Stromal cell of bone marrow (primary cell): ENCODE measurements around the gene TOX2.

Source experiments
- DNase-seq: peaks from one replicate; pipeline ENCODE4 v3.0.0-alpha.2; 2012; ENCODE audit warnings: low read depth

The TOX2 gene, protein sequence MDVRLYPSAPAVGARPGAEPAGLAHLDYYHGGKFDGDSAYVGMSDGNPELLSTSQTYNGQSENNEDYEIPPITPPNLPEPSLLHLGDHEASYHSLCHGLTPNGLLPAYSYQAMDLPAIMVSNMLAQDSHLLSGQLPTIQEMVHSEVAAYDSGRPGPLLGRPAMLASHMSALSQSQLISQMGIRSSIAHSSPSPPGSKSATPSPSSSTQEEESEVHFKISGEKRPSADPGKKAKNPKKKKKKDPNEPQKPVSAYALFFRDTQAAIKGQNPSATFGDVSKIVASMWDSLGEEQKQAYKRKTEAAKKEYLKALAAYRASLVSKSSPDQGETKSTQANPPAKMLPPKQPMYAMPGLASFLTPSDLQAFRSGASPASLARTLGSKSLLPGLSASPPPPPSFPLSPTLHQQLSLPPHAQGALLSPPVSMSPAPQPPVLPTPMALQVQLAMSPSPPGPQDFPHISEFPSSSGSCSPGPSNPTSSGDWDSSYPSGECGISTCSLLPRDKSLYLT

DNA sequence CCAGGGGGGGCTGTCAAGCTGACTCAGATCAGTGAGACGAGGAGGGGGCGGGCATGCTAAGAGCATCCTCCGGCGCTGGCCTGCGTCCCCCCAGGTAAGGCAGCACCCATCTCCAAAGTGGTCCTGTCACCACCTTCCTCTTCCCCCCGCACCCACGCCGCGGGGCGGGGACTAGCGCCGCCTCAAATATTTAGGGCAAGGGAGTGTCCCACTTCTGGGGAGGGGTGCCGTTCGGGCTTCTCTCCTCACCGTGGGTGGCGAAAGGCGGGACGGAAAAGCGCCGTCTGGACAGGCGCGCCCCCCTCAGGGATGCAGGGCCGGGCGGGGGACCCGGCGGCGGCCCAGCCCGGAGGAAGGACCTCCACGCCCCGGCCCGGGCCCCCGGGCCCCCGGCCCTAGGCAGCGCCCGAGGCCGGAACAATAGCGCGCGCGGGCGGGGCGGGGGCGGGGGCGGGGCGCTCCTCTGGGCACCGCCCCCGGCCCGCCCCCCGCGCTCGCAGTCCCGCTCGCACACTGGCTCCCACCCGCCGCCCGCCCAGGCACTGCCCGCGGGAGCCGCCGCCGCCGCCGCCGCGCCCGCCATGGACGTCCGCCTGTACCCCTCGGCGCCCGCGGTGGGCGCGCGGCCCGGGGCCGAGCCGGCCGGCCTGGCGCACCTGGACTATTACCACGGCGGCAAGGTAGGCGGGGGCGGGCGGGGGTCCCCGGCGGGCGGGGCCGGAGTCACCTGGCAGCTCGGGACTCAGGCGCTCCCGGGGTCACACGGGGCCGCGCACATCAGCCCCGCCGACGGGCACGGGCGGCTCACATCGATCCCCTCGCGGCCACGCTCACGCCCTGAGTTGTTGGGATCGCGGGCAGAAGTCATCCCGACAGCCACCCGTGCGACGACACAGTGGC is at the start of gene TOX2:
TSS of gene TOX2 (plus strand) at position 542 of the 900 bp plus-strand sequence. CDS start at position 582, 40 bp downstream.
- DNase-seq, result no peak

DNA sequence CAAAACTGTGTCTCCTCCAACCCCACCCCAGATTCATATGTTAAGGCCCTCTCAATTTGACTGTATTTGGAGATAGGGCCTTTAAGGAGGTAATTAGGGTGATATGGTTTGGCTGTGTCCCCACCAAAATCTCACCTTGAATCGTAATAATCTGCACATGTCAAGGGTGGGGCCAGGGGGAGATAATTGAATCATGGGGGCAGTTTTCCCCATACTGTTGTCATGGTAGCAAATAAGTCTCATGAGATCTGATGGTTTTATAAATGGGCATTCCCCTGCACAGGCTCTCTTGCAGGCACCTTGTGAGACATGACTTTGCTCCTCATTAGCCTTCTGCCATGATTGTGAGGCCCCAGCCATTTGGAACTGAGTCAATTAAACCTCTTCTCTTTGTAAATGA is 46.6 kb upstream of the TOX2 start:
- DNase-seq, result no peak

DNA sequence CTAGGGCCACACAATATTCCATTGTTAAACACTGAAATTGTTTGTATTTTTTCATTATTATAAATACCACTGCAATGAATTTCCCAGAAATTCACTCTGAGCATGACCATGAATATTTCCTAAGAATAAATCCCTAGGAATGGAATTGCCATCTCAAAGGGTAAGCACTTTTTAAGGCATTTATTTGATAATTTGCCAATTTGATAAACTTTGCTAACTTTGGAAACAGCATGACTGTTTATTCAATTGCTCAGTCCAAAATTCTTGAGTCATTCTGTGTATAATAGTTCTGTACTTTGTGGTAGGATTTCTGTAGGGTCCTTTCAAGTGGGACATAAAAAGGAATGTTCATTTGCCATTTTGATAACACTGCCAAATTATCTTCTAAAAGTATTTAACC is 44.2 kb upstream of the TOX2 start:
- DNase-seq, result no peak

DNA sequence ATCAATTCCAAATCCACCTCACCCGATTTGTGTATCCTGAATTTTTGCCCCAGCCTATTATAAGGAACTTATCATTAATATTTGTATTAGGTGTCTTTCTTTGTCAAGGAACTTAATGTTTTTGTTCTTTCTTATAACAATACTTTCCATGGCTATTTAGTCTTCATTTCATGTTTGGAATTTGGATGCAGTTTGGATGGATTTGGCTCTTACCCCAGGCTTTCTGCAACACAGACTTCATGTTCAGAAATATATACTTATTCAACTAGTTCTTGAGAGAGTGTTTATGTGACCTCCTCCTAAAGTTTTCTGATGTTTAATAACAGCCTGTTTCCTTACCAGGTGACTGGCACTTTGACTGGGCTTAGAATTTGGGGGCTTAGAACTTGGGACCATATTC is 35.9 kb upstream of the TOX2 start:
- no peak for DNase-seq

DNA sequence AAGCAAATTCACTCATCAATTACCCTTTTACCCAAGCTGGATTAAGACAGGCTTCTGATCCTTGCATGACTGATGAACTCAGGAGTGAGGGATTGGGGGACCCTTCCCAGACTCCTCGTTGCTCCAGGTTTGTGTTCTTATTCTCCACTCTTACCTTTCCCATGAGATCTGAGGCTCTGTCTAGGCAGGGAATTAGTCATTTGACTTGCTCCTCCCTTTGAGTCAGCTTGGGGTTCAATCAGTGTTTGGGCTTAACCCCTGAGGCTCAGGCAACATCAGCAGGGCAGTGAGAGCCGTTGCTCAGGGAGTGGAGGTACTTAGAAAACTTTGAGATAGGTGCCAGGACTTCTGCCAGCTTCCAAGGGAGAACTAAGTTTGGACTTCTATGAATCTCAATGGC is 20.7 kb upstream of the TOX2 start:
- no peak for DNase-seq

DNA sequence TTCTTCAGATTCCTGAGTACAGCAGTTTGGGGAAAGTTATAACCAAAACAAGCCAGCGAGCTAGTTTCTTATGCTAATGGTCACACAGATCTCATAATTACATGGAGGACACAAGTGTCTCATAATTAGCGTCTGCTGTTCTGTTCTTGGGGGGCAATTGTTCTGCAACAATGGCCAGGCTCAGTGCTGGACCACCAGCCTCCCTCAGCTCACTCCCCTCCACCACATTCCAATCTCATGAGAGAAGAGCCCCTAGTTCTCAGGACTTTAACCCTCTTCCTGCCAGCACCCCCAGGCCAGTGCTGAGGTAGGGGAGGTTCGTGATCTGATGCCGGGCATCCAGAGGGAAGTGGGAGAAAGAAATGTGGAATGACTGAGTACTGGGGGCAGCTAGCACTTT is 20.2 kb upstream of the TOX2 start:
- DNase-seq, result no peak

DNA sequence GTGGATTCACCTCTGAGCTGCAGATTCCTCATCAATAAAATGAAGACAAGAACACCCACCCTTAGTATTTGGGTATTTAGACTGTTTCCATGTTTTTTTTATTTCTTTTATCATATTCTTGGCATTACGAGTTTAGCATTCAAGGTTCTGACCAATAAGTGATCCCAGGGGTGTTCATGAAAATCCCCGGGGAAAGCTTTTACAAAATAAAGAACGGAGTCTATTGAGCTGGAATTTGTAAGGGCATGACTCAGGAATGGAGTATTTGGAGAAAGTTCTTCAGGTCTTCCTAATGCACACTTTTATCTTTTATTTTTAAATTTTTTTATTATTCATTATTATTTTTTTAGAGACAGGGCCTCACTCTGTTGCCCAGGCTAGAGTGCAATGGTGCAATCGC is 19.4 kb upstream of the TOX2 start:
- peak; percentile 20 for DNase-seq

DNA sequence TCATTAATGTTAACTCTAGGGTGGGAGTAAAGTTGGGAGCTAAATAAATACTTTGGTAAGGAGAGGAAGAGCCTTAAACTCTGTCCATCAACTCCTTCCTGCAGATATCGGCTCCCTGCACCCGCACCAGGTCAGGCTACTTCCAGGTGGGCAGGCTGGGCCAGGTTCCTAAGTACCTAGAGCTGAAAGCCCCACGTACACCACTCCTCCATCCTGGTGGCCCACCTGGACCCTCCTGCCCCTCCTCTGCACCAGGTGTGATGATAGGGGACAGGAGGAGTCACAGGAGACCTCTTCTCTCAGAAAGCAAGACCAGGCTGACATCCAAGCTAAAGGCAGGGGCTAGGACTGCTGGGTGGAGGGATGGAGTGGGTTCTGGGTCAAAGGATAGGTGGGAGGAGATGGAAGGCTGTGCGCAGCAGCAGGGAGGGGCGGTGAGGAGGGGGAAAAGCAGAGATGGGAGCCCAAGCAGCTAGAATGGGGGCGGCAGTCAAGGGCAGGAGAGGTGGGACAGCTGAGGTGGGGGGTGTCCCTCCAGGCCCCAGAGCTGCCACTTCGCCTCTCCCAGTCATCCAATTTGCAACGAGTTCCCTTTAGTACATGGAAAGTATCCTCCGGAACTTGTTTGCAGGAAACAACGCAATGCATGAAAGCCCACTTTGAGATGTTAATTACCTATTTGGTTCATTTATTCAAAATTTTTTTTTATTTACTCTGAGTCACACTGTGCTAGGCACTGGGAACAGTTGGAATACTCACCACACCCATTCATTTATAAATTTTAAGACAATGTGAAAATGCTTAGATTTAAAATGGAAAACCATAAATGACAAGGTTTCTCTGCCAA is 15.2 kb upstream of the TOX2 start:
- no peak for DNase-seq

DNA sequence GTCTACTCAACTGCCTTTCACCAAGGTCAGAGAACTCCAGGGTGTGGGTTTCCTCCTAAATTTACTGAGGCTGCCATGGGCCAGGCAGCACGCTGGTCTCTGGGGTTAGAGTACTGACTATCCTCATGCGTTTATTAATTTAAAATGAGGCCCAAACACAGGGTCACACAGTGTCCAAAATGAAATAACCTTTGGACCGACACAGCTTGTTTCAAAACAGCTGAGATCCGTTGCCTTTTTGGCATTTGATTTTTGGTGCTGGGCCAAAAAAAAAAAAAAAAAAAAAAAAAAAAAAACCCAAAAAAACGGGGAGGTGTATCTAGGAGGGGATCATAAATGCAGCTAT is 14.6 kb upstream of the TOX2 start:
- DNase-seq, result no peak

DNA sequence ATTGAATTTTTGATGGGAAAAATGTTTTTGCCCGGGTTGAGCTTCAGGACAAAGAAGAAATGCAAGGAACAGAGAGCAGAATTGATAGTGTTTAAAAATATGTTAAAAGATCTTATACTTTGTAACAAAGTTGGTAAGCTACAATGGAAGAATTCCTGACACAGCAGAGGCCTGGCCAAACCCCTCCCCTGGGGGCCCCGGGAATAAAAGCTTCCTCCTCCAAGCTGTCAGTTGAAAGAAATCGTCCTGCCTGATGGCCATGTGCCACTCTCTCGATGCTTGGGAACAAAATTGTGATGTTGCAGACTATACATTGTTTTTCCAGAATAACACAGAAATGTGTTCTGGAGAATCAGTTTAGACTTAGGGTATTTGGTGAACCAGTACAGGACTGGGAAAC is 14.2 kb upstream of the TOX2 start:
- DNase-seq, result no peak

DNA sequence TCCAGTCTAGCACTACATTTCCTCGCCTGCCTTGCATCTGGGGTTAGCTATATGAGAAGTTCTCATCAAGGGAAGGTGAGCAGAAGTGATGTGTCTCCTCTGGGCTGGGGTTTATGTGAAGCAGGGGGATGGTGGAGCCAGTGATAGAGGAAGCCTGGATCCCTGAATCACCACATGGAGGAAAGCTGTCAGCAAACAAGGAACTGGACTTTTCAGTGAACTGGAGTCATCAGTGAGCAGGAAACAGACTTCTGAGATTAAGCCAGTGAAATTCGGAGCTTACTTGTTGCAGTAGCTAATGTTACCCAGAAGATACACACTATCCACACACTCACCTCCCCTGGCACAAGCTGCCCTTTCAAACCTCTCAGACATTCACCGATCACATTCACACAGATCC is 13.4 kb upstream of the TOX2 start:
- no peak for DNase-seq

DNA sequence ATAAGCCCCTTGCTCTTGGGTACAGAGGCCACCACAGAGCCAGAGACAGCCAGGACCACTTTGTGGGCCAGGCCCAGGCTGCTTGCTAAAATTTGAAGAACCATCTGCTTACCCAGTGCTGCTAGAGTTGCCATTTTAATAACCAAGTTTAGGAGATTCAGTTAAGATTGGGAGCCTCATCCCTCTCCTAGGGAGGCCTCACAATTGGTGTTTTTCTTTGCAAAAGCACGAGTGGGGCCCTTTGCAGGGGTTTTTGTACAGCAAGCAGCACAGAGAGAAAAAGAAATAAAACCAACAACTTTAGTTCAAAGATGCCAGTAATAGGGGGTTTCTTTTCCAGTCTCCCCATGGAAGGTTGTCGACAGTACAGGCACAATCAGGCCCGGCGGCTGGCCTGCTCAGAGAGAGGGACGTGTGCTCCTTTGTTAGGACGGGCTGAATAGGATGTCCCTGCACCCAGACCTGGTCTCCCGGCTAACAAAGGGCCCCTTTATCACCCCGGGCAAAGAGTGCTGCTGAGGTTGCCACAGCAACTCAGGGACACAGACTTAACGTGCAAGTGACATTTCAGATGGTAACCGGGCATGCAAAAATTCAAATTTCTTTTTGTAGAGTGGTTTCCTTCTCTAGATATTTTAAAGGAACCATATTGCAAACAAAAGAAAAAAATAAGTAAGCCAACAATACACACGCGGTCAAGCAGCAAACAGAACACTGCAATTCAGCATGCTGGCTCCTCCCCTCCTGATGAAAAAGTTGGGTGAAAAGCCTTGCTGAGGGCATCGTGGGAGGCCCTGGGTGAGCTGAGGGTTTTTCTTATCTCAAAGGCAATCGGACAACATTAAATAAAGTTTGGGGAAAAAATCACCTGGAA is 10.5 kb upstream of the TOX2 start:
- no peak for DNase-seq

DNA sequence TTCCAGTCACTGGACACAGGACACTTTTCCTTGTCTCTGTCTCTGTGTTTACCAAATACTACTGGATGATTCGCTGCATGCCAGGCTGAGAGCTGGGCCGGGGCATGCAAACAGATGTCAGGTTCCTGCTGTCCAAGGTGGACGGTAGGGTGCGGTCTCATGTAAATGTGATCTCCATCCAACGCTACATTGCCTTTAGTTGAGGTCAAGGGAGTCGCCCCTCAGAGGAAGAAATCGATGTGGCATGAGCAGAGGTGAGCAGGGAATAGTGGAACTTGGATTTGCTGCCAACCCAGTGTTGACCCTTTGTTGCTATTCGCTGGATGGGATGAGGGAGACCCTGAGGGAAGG is 9.8 kb upstream of the TOX2 start:
- DNase-seq, result no peak

DNA sequence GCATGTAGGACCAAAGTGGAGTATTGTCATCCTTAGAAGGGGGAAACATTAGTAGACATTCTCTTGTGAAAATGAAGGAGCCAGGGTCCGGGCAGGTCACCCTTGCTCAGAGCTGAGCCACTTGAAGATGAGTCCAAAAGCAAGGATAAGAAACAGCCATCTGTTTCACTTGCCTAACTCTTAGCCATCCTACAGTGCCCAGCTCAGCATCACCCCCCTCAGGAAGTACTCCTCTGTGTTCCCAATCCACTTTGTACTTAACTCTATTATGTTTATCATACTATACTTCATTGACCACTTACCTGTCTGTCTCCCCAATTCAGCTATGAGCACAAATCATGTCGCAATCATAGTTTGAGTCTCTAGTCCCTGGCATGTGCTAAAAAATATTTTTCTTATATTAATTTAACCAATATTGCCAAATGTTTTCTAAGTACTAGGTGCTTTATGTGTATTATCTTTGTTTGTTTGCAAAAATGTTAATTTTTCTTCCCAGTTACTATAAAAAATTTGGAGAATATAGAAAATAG is 8.1 kb upstream of the TOX2 start:
- no peak for DNase-seq

DNA sequence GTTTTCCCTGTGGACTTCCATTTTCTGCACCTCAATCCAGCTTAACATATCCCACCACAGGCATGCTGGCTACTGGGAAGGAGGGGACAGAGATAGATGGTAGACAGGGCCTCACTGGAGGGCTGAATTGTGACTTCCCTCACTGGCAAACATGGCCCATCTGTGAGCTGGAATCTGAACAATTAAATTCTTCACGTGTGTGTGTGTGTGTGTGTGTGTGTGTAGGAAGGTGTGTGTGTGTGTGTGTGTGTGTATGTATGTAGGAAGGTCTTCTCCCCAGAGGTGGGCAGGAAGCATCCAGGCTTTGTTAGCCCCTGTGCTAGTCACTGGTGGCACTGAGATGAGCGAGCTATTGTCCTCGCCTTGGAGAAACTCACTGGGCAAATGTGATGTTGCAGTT is 5.4 kb upstream of the TOX2 start:
- no peak for DNase-seq

DNA sequence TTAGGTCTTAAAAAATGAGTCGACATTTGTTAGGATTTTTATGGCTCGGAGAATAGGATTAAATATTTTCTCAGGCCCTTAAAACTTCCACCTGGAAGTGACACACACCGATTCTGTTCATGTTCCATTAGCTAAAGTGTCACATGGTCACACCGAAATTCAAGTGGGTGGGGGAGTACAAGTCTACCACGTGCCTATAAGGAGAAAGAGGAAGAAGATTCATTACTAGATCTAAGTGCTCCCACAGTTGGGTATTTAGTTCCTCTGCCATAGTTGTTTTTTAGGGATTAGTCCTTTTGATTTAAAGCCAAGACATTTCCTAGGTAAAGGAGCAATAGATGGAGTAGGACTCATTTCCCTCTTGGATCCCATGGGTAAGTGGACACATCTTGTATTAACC is 4.9 kb upstream of the TOX2 start:
- no peak for DNase-seq

DNA sequence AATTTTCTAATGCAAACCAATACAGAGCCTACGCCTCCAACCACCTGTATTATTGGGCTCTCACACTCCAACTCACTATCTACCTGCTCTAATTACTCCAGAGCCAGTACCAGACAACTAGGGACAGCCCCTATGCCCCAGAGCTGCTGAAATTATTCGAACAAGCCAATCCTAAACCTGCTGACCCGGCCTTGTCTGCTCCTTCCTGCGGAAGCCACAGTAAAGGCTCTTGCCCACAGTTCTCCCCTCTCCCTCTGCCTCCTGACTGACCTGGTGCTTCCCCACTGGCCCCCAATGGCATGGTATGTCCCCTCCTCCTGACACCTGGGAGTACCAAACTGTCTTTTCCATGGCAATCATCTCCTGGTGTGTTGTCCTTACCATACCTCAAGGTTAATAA is 4.1 kb upstream of the TOX2 start:
- DNase-seq, result no peak

DNA sequence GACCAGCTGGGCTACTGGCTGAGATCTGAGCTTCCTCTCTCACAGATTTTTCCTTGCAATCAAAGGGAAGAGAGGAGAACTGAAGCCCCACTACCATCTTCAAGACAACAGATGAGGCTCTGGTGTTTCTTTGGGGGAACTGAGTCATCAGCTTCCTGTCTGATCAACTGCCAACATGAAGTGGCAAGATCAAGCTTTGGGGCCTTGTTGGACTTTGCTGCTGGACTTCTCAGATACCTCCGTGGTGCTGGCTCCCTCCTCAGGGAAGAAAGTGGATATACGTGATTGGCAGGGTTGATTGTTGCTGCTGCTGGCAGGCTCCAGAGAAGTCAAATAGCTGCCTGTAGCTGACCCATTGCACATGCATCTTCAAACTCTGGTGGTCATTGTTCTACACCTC is 3.6 kb upstream of the TOX2 start:
- DNase-seq, result peak; percentile 62

DNA sequence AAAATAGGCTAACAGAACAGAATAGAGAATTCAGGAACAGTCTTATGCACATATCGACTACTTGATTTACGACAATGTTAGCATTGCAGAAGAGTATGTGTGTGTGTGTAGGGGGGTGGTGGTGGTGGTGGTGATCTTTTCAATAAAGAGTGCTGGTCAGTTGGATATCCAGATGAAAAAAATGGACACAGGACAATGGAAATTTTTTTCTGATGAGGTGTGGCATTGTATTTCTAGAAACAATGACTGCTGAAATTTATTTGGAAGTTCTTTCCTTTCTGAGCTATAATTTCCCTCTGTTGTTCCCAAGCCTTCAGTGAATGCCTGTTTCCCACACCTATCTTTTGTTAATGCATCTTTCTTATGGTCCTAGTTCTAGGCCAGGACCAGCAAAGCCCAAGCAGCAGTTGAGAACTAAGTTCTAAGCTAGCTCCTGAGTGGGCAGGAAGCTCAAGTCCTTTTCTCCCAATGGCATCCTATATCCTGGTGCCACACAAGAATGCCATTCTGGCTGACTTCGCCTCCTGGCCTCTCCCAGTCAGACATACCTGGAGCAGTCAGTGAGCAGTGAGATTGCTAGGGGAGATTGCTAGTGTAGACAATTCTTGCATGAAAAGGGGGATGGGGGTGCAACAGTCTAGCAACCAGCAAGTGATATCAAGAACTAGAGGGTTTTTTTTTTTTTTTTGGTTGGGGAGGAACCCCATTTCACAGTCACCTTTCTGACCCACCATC is 1.2 kb upstream of the TOX2 start:
- DNase-seq, result no peak
